ENCODE data around the gene PPA2. TPM values are rescaled to one million over a fixed set of nuclear protein-coding genes. Genes with fewer than 3 reads are reported as not detected.

The PPA2 gene
- total RNA-seq, 1 experiment from 2014 or later = 76.4 TPM

DNA sequence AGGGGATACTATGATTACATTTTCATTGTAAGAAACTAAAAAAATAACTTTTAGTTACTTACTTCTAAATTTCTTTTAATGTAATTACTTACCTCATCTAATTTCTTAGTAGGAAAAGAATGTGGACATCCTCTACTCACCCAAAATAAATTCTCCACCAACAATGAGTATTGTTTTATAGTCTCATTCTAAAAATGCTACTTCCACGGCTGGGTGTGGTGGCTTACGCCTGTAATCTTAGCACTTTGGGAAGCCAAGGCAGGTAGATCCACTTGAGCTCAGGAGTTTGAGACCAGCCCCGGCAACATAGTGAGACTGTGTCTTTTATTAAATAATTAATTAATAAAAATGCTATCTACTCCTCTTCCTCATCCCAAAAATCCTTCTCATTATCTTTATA lies 99.8 kb downstream of the PPA2 start:
- DNase-seq = no peak
- TF ChIP-seq, protein P1, sequence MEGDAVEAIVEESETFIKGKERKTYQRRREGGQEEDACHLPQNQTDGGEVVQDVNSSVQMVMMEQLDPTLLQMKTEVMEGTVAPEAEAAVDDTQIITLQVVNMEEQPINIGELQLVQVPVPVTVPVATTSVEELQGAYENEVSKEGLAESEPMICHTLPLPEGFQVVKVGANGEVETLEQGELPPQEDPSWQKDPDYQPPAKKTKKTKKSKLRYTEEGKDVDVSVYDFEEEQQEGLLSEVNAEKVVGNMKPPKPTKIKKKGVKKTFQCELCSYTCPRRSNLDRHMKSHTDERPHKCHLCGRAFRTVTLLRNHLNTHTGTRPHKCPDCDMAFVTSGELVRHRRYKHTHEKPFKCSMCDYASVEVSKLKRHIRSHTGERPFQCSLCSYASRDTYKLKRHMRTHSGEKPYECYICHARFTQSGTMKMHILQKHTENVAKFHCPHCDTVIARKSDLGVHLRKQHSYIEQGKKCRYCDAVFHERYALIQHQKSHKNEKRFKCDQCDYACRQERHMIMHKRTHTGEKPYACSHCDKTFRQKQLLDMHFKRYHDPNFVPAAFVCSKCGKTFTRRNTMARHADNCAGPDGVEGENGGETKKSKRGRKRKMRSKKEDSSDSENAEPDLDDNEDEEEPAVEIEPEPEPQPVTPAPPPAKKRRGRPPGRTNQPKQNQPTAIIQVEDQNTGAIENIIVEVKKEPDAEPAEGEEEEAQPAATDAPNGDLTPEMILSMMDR (conservative IDR thresholded peaks at IDR 0.05) = no peak
- no peak overlapping the region for H3T11ph ChIP-seq (ENCODE audit: low read length)
- no peak overlapping the region for H2BK5ac ChIP-seq (ENCODE audit: insufficient read length, low read length)
- H4K20me1 ChIP-seq (ENCODE audit: control insufficient read depth, insufficient read depth, insufficient read length) = no peaks in the 10 kb centered on the region
- no peak overlapping the region for H3K23ac ChIP-seq (ENCODE audit: insufficient read length, low read depth, low read length)
- Mint-ChIP-seq H3K27ac (no peak overlapping the region), H3K36me3 (ENCODE audit: insufficient read depth in 1 of 3, low read depth in 3 of 3) (no peaks in the 10 kb centered on the region; a peak in 1 of 7 replicates), H3K27me3 (ENCODE audit: low read depth) (no peaks in the 10 kb centered on the region), H3K4me1 (no peaks in the 10 kb centered on the region), H3K4me3 (no peak overlapping the region), H3K9me3 (no peaks in the 10 kb centered on the region)
- H3K4me2 ChIP-seq (ENCODE audit: insufficient read depth, insufficient read length, low read length) = no peak overlapping the region
- H3K18ac ChIP-seq (ENCODE audit: insufficient read length, low read depth, low read length) = no peak overlapping the region
- no peak overlapping the region for H4K5ac ChIP-seq (ENCODE audit: insufficient read length, low read depth, low read length)
- H4K91ac ChIP-seq (ENCODE audit: insufficient read length, low read depth, low read length) = no peak overlapping the region
- no peak overlapping the region for H2AK5ac ChIP-seq (ENCODE audit: insufficient read length, low read length)
- no peak overlapping the region for H2BK12ac ChIP-seq (ENCODE audit: insufficient read length, low read depth, low read length)
- no peak overlapping the region for H3K27ac ChIP-seq (ENCODE audit: insufficient read length, low read depth, low read length)
- no peak overlapping the region for H2BK120ac ChIP-seq (ENCODE audit: low read depth, low read length, poor library complexity, severe bottlenecking)
- no peak overlapping the region for H2AFZ ChIP-seq (ENCODE audit: low read length)
- WGBS (ENCODE audit: extremely low coverage, insufficient read length, low lambda C conversion rate) = no CpG with 5 or more reads among the region's 3 CpGs
- no peaks in the 10 kb centered on the region for H3K27me3 ChIP-seq (ENCODE audit: insufficient read depth, low read length)
- H3K4ac ChIP-seq (ENCODE audit: low read depth, low read length) = no peak overlapping the region
- no peak overlapping the region for H3K14ac ChIP-seq (ENCODE audit: insufficient read depth, low read length)
- no peaks in the 10 kb centered on the region for H3K9me3 ChIP-seq (ENCODE audit: control insufficient read depth, low read depth, low read length)
- H3K79me1 ChIP-seq (ENCODE audit: insufficient read depth, low read depth, low read length, poor library complexity, severe bottlenecking) = no peaks in the 10 kb centered on the region
- no peaks in the 10 kb centered on the region for H3K23me2 ChIP-seq (ENCODE audit: insufficient read length, low read depth, low read length, poor library complexity, severe bottlenecking)
- H4K8ac ChIP-seq (replicated peaks; ENCODE audit: insufficient read length, low read depth, low read length) = no peak overlapping the region
- H2BK20ac ChIP-seq (ENCODE audit: low read depth, low read length, poor library complexity, severe bottlenecking) = no peak overlapping the region
- no peak overlapping the region for H3K56ac ChIP-seq (ENCODE audit: insufficient read length, low read depth, low read length)
- no peaks in the 10 kb centered on the region for H3K4me1 ChIP-seq (ENCODE audit: insufficient read depth, low read length)
- no peaks in the 10 kb centered on the region for H3K79me2 ChIP-seq (ENCODE audit: insufficient read depth, low read length)
- H2BK15ac ChIP-seq (ENCODE audit: low read depth, low read length) = no peak overlapping the region
- H3K9ac ChIP-seq (ENCODE audit: extremely low read depth, insufficient read length, low read length) = no peak overlapping the region

Measured in H9 (cell line).